GM23338 (cell line): ENCODE measurements around the gene TNC.

Source experiments
- CREB1 ChIP-seq: fragments of 250-450 bp; sonication (Bioruptor Pico); IDR thresholded peaks from 2 replicates; pipeline ENCODE4 v1.5.0; 2020; ENCODE audit warnings: low read depth, mild to moderate bottlenecking, moderate library complexity
- CTCF ChIP-seq, 2 experiments: fragments of 200-600 bp in 1 of 2; sonication (generic) in 1 of 2; conservative IDR thresholded peaks; 2 replicates each; pipeline versions ENCODE4 v1.5.1 to v1.6.1; 2016 to 2017; ENCODE audit warnings: antibody characterized with exemption in 2 of 2, low read depth in 2 of 2, mild to moderate bottlenecking in 2 of 2, moderate library complexity in 1 of 2
- ETS1 ChIP-seq: IDR thresholded peaks from 2 replicates; pipeline ENCODE4 v1.6.1; 2016; ENCODE audit warnings: antibody characterized with exemption
- EZH2 ChIP-seq: fragments of 200-600 bp; sonication (generic); IDR thresholded peaks from one replicate; pipeline ENCODE4 v1.8.0; 2017; ENCODE audit warnings: antibody characterized with exemption, mild to moderate bottlenecking, low read depth; ENCODE audit not compliant: unreplicated experiment
- EZH2phosphoT487 ChIP-seq: fragments of 200-600 bp; sonication (generic); IDR thresholded peaks from one replicate; pipeline ENCODE4 v1.8.1; 2018; ENCODE audit warnings: antibody characterized with exemption; ENCODE audit not compliant: unreplicated experiment
- JUNB ChIP-seq: IDR thresholded peaks from one replicate; pipeline ENCODE4 v1.6.1; 2016; ENCODE audit warnings: antibody characterized with exemption; ENCODE audit not compliant: unreplicated experiment
- POLR2AphosphoS5 ChIP-seq: IDR thresholded peaks from 2 replicates; pipeline ENCODE4 v1.6.1; 2016; ENCODE audit warnings: antibody characterized with exemption, low read depth
- REST ChIP-seq: IDR thresholded peaks from one replicate; pipeline ENCODE4 v1.6.1; 2018; ENCODE audit warnings: antibody characterized with exemption; ENCODE audit not compliant: unreplicated experiment

- no peak for TF ChIP-seq POLR2AphosphoS5
- no peak for TF ChIP-seq CTCF (conservative IDR thresholded peaks at IDR 0.05; ENCODE audit: low read depth in 2 of 2)
- TF ChIP-seq CREB1 = no peak
- no peak for TF ChIP-seq REST
- no peak for TF ChIP-seq JUNB
- no peak for TF ChIP-seq ETS1
- TF ChIP-seq EZH2 = no peak
- no peak for TF ChIP-seq EZH2phosphoT487
Observed at GRCh38 chr9:115161446-115161845, 43.5 kb upstream of the TNC start.
